Iris pigment epithelial cell (primary cell): ENCODE data around the gene SBK2.
A peak's percentile ranks its signal among the peaks of the same experiment; 100 is the strongest.
"Not testable (repeated sequence)": the region's sequence is repeated elsewhere in the genome, so short reads cannot be mapped to it uniquely, and the experiment has no call there.

Source experiments
- DNase-seq: peaks from one replicate; pipeline ENCODE4 v3.0.0-alpha.2; 2011; ENCODE audit warnings: low read depth

SBK2 gene, protein sequence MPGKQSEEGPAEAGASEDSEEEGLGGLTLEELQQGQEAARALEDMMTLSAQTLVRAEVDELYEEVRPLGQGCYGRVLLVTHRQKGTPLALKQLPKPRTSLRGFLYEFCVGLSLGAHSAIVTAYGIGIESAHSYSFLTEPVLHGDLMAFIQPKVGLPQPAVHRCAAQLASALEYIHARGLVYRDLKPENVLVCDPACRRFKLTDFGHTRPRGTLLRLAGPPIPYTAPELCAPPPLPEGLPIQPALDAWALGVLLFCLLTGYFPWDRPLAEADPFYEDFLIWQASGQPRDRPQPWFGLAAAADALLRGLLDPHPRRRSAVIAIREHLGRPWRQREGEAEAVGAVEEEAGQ

DNA sequence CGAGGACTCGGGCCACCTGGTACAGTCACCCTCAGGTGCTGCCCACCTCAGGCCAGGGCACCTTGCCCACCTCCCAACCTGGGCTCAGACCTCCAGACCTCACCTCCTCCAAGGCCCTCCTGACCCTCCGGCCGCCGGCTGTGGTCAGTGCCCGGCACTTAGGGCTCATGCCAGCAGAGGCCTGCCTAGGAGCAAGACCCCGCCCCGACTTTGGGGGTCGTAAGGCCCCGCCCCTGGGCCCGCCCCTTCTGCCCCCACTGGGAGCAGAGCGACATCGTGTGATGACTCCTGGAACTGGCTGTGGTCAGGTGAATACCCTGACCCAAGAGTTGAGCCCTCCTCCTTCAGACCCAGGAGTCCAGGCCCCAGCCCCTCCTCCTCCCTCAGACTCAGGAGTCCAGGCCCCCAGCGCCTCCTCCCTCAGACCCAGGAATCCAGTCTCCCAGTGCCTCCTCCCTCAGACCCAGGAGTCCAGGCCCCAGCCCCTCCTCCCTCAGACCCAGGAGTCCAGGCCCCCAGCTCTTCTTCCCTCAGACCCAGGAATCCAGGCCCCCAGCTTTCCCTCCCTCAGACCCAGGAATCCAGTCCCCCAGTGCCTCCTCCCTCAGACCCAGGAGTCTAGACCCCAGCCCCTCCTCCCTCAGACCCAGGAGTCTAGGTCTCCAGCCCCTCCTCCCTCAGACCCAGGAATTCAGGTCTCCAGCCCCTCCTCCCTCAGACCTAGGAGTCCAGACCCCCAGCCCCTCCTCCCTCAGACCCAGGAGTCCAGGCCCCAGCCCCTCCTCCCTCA lies at the start of gene SBK2:
TSS of gene SBK2 (minus strand) at position 183 of the 790 bp plus-strand sequence. CDS start 839 bp downstream, outside the sequence.
- no peak for DNase-seq

DNA sequence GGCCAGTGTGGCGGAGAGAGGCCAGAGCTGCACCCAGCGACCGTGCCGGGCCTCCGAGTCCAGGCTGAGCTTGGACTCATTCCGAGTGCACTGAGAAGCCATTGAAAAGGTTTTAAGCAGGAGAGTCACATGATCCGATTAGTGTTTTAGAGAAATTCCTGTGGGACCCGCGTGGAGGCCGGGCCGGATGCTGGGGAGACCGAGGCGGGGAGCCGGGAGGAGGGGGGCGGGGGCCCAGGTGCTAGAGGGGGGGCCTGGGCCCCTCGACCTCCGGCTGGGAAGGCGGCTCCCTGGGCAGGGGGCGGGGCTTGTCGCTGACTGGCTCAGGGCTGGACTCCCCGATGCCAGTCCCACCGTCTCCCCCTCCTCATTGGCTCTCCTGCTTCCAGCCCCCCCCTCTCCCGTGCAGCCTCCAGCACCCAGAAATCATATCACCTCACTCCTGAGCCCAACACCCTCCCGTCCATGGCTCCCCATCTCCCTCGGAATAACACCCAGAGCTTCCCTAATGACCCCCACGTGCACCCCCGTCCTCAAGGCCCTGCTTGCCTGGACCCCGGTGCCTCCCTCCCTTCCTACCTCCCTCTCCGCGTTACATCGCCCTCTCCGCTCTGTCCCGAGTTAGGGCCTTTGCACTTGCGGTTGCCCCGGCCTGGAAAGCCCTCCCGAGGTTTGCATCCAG lies 48.9 kb upstream of the SBK2 start:
- DNase-seq, result peak; percentile 87

DNA sequence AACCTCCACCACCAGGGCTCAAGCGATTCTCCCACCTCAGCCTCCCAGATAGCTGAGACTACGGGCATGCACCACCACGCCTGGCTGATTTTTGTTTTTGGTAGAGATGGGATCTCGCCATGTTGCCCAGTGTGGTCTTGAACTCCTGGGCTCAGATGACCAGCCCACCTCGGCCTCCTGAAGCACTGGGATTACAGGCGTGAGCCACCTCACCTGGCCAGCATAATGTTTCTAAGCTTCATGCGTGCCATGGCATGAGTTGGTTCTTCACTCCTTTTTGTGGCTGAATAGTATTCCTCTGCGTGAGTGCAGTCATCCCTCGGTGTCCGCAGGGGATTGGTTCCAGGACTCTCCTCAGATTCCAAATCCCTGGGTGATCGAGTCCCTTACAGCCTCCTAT lies 47.9 kb upstream of the SBK2 start:
- DNase-seq, result no peak

DNA sequence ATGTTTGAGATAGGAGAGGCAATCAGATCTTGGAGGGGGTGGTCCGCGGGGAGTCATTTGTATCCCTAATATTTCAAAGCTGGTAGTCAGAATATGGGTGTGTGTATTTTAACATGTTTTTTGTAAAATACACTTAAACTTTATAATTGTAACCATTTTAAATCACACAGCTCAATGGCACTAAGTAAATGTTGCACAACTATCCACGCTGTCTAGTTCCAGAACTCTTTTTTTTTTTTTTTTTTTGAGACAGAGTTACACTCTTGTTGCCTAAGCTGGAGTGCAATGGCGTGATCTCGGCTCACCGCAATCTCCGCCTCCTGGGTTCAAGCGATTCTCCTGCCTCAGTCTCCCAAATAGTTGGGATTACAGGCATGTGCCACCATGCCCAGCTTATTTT lies 47.0 kb upstream of the SBK2 start:
- not testable (repeated sequence) for DNase-seq

DNA sequence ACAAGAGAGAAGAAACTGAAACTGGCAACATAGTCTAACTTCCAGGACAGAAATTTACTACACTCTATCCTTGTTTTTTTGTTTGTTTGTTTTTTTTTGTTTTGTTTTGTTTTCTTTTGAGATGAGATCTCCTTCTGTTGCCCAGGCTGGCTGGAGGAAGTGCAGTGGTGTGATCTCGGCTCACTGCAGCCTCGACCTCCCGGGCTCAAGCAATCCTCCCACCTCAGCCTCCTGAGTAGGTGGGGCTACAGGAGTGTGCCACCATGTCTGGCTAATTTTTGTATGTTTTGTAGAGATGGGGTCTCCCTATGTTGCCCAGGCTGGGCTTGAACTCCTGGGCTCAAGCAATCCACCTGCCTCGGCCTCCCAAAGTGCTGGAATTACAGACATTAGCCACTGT lies 45.4 kb upstream of the SBK2 start:
- not testable (repeated sequence) for DNase-seq

DNA sequence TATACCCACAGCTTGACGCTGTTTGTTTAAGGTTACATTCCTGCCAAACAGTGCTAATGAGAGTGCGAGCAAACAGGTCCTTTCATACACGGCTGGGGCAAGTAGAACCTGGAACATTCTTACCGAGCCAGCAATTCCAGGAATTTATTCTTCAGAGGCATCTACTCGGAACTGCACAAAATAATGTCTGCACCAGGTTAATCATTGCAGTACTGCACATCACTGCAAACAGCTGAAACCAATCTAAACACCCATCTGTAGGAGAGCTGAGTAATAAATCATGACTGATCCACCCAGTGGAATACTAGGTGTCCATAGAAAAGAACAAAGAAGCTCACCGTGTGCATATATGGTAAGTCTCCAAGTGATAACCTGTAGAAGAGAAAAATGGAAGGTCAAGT lies 44.9 kb upstream of the SBK2 start:
- DNase-seq, result no peak

DNA sequence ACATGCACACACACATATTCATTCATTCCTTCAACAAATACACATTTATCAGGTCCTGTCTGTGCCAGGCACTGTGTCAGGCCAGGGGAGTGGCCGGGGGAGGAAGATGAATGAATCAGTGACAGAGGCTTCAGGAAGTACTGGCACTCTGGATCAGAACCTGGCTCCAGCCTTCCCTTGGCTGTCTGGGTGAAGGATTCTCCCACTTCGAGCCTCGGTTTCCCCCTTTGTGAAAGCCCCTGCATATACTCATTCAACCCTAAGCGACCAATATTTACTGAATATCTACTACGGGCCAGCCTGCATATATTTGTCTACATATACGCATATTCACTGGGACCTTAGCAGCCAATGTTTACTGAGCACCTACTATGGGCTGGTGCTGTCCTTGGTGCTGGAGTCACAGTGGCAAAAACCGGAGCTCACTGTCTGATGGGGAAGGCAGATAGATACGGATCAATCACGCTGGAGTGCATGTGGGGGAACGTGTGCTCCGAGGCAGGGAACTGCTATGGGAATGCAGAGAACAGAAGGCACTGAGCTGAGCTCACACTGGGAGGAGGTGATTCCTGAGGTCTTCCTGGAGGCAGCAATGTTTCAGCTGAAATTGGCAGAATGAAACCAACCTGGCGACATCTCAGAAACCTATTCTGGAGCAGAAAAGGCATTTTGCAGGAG lies 44.4 kb upstream of the SBK2 start:
- no peak for DNase-seq

DNA sequence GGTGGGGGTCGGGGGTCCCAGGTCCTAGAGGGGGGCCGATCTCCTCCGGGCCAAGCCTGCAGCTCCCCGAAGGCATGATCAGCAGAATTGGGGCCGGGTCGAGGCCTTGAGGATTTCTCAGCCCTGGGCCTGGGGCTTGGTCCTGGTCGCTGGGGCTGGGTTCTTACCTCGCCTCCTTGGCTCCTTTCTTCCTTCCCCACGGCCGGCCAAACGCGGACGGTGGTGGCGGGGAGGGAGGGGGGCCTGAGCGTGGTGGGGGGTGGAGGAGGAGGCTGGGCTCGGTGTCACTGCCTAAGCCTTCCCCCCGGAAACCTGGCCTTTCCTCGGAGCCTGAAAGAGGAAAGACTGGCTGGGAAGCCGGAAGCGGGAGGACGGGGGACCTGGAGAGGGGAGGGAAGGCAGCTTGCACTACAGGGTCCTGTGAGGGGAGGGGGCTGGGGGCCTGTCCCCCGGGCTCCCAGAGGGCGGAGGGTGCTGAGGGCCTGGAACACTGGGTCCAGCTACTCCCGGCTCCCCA lies 43.8 kb upstream of the SBK2 start, which contains the start of gene ZNF579:
TSS of gene ZNF579 (minus strand) at position 221 of the 517 bp plus-strand sequence. CDS start 1,209 bp downstream, outside the sequence.
- peak; percentile 90 for DNase-seq

DNA sequence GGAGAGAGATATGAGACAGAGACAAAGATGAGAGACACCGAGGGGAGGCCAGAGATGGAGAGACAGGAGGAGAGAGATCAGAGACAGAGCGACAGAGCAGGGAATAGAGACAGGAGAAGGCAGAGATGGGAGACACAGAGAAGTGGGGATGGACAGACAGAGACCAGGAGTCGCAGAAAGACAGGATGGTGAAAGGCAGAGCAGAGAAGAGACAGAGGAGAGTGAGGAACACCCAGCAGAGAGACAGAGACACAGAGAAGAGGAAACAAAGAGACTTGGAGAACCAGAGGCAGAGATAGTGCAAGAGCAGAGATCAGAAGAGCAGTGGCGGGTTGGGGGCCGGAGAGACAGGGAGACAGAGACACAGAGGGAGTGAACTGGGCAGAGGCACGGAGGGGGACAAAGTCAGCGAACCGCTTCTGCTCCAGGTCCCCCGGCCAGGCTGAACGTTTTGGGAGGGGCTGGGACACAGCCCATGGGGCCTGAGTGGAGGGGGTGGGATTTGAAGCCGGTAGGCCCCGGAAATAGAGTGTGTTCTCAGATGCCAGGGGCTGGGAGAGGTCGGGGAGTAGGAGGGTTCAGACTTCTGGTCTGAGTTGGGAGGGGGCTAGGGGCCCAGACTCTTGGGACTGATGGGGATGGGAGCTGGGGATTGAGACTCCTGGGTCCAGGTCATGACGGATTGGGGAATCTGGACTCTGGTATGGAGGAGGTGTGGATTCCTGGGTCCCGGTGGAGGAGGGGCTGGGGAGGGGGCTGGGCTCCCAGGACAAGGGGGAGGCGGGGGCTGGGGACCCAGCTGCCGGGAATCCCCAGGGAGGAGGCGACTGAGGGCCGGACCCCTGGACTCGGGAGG lies 43.1 kb upstream of the SBK2 start:
- peak; percentile 42 for DNase-seq

DNA sequence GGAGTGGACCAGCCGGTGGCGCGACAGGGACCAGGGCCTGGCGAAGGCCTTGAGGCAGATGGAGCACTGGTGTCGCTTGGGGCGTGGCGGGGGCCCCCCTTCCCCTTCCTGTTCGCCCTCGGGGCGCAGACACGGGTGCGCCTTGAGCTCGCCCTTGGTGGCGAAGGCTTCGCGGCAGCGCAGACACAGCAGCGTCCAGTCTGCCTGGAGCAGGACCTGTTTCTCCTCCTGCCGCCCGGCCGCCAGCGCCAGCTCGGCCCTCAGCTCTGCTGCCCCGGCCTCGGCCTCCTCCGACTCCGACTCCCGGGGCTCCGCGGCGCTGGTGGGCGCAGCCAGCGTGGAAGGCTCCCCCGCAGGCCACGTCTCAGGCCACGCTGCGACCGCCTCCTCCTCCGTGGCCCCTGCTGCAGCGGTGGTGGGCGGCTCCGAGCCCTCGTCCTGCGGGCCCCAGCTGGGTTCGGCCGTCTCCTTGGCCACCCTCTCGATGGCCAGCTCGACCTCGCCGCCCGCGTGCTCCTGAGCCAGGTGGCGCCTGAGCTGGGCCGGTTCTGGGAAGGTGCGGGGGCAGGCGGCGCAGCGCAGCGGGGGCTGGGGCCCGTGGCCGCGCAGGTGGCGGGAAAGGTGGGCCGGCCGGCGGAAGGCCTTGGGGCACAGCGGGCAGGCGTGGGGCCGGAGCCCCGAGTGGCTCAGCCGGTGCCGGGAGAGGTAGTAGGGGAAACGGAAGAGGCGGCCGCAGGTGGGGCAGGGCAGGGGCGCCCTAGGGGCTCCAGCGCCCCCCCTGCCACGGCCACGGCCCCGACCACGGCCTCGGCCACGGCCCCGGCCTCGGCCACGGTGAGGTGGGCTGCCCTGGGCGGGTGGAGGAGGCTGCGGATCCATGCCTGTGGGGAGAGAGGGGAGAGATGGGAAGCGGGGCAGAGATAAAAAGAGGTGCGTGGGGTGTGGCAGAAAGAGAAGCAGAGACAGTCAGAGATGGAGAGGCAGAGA lies 42.1 kb upstream of the SBK2 start:
- DNase-seq, result no peak

DNA sequence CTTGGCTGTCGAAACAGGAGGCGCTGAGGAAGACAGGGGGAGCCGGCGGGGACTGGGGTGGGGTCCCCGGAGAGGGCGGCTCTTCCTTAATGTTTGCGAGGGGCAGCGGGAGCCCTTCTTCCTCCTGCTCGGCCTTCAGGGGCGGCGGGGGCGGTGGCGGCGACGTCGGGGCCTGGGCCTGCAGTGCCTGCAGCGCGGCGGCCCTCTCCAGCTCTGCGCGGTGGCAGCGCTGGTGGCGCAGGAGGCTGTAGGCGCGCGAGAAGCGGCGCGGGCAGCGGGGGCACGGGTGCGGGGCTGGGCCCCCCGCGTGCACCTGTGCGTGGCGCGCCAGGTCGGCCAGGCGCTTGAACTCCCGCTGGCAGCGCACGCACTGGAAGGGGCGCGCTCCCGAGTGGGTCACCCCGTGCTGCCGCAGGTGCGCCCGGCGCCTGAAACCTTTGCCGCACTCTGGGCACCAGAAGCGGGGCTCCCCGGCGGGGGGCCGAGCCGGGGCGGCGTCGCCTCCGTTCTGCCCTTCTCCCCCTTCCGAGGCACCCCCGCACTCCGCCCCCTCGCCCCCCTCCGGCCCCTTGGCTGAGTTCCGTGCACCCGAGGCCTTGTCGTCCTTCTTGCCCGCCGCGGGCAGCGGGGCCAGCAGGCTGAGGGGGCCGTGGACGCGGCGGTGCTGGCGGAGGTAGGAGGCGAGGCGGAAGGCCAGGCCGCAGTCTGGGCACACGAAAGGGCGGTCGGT lies 41.3 kb upstream of the SBK2 start:
- DNase-seq, result no peak

DNA sequence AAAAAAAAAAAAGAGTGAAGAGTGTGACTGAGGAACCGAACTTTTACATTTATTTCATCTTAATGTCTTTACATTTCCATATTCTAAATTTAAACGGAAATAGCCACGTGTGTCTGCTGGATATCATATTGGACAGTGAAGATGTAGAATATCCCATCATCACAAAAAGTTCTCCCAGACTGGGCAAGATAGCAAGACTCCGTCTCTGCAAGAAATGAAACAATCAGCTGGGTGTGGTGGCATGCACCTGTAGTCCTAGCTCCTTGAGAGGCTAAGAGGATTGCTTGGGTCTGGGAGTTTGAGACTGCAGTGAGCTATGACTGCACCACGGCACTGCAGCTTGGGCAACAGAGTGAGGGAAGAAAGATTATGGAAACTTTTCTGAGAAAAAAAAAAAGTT lies 39.8 kb upstream of the SBK2 start:
- no peak for DNase-seq

DNA sequence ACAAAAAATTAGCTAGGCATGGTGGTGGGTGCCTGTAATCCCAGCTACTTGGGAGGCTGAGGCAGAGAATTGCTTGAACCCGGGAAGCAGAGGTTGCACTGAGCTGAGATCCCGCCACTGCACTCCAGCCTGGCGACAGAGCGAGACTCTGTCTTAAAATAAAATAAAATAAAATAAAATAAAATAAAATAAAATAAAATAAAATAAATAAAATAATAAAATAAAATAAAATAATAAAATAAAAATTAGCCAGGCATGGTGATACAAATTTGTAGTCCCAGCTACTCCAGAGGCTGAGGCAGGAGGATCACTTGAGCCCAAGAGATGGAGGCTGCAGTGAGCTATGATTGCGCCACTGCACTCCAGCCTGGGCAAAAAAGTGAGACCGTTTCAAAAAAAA lies 37.0 kb upstream of the SBK2 start:
- DNase-seq, result not testable (repeated sequence)

DNA sequence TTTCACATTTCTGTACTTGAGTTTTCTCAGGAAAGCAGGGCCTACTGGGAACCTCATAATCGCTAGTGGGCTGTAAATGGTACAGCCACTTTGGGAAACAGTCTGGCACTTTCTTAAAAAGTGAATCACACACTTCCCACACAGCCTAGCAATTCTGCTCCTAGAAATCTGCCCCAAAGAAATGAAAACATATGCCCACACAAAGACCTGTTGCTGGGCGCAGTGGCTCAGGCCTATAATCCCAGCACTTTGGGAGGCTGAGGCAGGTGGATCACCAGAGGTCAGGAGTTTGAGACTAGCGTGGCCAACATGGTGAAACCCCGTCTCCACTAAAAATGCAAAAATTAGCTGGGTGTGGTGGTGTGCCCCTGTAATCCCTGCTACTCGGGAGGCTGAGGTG lies 32.5 kb upstream of the SBK2 start:
- not testable (repeated sequence) for DNase-seq

DNA sequence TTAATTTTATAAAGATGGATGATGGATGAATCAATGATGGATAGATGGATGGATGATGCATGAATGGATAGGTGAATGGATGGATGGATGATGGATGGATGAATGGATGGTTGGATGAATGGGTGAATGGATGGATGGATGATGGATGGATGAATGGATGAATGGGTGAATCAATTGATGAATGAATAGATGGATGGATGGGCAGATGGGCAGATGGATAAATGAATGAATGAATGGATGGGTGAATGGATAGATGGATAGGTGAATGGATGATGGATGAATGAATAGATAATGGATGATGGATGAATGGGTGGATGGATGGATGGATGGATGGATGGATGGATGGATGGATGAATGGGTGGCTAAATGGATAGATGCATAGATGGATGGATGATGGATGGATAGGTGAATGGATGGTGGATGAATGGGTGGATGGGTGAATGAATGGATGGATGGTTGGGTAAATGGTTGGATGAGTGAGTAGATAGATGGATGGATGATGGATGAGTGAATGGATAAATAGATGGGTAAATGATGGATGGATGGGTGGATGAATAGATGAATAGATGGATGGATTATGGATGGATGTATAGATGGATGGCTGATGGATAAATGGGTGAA lies 30.9 kb upstream of the SBK2 start:
- DNase-seq, result no peak

DNA sequence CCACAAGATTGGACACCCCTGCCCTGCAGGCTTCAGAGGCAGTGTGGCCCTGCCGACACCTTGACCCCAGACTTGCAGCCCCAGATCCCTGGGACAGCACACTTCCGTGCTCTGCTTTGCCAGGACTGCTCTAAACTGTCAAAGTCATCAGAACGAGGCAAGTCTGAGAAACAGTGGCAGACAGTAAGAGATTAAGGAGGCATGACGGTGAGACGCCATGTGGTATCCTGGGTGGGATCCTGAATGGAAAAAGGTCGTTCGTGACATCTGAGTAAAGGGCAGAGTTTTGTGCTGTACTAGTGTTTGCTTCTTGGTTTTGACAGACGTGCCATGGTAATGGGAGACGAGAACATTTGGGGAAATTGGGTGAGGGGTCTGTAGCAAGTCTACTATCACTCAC lies 29.9 kb upstream of the SBK2 start:
- no peak for DNase-seq

DNA sequence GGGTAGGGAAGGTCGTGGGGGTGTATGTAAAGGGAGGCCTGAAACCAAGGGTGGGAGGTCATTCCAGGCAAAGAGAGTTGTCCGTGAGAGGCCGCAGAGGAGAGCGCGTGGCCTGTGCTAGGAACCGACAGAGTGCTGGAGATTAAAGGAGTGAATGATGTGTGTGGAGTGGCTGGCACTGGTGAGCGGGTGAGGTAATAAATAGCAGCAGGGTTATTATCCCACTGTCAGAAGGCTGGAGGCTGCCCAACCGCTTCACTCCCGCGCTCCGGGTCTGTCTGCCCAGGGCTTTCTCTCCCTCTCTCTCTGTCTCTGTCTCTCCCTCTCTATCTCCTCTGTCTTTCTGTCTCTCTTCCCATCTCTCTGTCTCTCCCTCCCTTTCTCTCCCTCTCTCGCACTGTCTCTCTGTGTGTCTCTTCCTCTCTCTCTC lies 26.3 kb upstream of the SBK2 start:
- no peak for DNase-seq

DNA sequence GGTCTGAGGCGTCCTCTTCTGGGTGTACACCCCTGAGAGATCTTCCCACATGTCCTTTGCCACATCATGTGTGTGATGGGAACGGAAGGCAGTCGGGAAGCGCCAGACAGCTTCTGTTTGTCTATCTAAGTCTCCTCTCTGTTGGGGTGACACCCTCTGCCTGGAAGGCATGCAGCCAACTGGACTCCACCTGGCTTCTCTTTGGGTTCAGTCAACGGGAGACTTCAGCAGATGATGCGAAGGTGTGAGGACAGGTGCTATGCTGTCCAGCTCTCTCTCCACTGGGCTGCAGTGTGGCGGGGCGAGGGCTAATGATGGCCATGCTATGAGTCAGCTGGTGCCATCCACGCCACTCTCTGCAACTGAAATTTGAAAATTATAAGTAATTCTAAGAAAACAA lies 22.8 kb upstream of the SBK2 start:
- no peak for DNase-seq
